ENCODE data around the gene CITED1.

The CITED1 gene

DNA sequence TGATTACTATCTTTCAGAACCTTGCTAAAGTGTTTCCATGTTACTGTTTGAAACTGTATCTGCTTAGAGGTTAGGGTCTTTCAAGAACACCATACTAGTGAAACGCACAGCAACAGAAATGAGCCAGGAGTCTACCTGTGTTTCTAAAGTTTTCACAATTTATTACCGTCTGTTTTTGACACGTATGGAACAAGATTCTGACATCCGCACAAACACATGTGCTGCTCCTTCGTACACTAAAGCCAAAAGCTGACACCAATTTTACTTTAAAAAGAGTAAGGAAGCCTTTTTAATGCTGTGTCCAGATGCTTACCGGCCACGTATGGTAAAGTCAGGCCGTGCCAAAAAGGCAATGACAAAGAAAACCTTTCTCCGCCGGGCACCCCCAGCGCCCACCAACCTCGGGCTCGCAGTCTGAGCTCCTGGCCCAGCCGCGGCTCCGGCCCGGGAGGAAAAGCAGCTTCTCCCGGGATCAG lies 29.2 kb downstream of the CITED1 start:
- no peak for DNase-seq
- Mint-ChIP-seq H3K27me3 (ENCODE audit: low read depth, poor library complexity) (peaks cover 2% of the 10 kb centered on the region), H3K4me1 (peaks cover 75% of the 10 kb centered on the region), H3K4me3 (peak overlapping the region; percentile 89), H3K9me3 (no peaks in the 10 kb centered on the region), H3K36me3 (ENCODE audit: low read depth) (peaks cover 45% of the 10 kb centered on the region), H3K27ac (peak overlapping the region; percentile 98)
- TF ChIP-seq, protein P1, sequence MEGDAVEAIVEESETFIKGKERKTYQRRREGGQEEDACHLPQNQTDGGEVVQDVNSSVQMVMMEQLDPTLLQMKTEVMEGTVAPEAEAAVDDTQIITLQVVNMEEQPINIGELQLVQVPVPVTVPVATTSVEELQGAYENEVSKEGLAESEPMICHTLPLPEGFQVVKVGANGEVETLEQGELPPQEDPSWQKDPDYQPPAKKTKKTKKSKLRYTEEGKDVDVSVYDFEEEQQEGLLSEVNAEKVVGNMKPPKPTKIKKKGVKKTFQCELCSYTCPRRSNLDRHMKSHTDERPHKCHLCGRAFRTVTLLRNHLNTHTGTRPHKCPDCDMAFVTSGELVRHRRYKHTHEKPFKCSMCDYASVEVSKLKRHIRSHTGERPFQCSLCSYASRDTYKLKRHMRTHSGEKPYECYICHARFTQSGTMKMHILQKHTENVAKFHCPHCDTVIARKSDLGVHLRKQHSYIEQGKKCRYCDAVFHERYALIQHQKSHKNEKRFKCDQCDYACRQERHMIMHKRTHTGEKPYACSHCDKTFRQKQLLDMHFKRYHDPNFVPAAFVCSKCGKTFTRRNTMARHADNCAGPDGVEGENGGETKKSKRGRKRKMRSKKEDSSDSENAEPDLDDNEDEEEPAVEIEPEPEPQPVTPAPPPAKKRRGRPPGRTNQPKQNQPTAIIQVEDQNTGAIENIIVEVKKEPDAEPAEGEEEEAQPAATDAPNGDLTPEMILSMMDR (IDR thresholded peaks at IDR 0.05), result no peak

DNA sequence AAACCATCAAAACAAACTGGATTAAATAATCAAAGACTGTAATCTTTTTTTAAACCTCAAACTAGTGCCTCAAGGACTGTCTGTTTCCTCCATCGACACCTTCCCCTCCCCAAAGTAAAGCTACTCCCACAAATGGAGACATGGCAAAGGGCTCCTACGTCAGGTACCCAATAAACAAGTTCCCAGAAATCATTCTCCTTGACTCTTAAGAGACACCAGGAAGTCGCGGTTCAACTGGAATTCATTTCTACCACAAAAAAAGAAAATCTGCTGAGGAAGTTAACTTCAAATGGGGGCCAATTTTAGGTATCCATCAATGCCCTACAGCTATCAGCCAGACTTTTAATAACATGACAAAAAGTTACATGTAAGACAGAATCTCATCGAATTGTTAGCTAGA lies 31.2 kb downstream of the CITED1 start:
- peak overlapping the region; percentile 91 for H3K27ac Mint-ChIP-seq
- TF ChIP-seq, protein P1 (IDR thresholded peaks at IDR 0.05), result no peak
- peaks cover 65% of the 10 kb centered on the region for H3K4me1 Mint-ChIP-seq
- no peaks in the 10 kb centered on the region for H3K9me3 Mint-ChIP-seq
- peaks cover 55% of the 10 kb centered on the region for H3K36me3 Mint-ChIP-seq (ENCODE audit: low read depth)
- no peak for DNase-seq
- peaks cover 2% of the 10 kb centered on the region for H3K27me3 Mint-ChIP-seq (ENCODE audit: low read depth, poor library complexity)
- H3K4me3 Mint-ChIP-seq, result peak overlapping the region; percentile 89

DNA sequence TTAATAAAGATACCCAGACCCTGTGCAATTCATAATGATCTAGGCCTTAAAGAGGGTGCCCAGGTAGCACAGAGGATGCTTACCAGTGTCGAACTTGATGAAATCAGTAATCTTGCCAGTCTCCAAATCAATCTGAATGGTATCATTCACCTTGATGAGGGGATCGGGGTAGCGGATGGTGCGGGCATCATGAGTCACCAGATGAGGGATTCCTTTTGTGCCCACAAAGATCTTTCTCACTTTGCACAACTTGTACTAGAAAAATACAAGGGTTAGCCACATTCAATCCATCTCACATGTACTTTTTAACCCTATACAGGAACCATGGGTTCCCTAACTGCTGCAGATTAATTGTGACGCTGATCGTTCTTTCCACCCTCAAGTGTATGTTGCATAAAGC lies 32.0 kb downstream of the CITED1 start:
- Mint-ChIP-seq H3K4me1 (peaks cover 56% of the 10 kb centered on the region), H3K27me3 (ENCODE audit: low read depth, poor library complexity) (no peaks in the 10 kb centered on the region), H3K9me3 (no peaks in the 10 kb centered on the region), H3K36me3 (ENCODE audit: low read depth) (peaks cover 63% of the 10 kb centered on the region), H3K27ac (peak overlapping the region; percentile 91), H3K4me3 (peak overlapping the region; percentile 89)
- TF ChIP-seq, protein P1 (IDR thresholded peaks at IDR 0.05), result no peak
- DNase-seq, result no peak

DNA sequence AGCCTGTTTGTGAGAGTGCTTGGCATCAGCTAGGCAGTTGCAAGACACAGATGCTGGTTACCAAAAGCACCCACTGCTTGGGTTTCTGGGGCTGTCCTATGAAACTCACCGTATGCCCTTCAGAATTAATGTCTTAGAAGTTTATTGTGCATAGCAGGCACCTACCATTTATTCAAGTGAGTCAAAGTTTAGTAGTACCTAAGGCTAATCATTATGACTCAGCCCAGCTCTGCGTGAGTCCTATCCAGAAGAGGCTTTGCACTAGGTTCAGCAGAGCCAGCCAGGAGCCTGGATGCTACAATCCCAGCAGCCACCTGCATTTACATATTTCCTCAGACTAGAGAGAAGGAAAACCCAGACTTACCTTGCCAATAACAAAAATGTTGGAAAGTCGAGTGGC lies 32.8 kb downstream of the CITED1 start:
- Mint-ChIP-seq H3K27ac (peak overlapping the region; percentile 97), H3K4me3 (peak overlapping the region; percentile 50), H3K27me3 (ENCODE audit: low read depth, poor library complexity) (no peaks in the 10 kb centered on the region), H3K4me1 (peaks cover 50% of the 10 kb centered on the region), H3K36me3 (ENCODE audit: low read depth) (peaks cover 71% of the 10 kb centered on the region), H3K9me3 (no peaks in the 10 kb centered on the region)
- TF ChIP-seq, protein P1 (IDR thresholded peaks at IDR 0.05), result no peak
- DNase-seq, result no peak

DNA sequence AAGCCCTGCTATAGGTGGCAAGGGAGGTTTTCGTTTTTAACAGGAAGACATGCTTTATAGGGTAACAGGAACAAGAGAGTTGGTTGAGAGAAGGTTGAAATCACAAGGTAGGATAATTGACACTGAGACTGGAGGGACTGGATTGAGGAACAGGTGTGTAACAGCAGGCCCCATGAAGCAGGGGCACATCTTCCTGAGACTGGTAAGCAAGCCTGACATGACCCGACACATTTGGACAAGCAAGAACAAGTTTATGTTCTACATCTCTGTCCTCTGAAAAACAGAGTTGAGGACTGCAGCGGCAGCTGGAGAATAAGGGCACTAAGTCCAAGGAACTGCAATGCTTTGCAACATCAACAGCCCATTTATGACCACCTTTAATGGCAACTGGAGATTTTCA lies 33.9 kb downstream of the CITED1 start:
- no peak overlapping the region for H3K4me3 Mint-ChIP-seq
- no peaks in the 10 kb centered on the region for H3K9me3 Mint-ChIP-seq
- TF ChIP-seq, protein P1 (IDR thresholded peaks at IDR 0.05), result no peak
- peaks cover 47% of the 10 kb centered on the region for H3K4me1 Mint-ChIP-seq
- H3K36me3 Mint-ChIP-seq (ENCODE audit: low read depth), result peaks cover 76% of the 10 kb centered on the region
- DNase-seq, result no peak
- peak overlapping the region; percentile 97 for H3K27ac Mint-ChIP-seq
- no peaks in the 10 kb centered on the region for H3K27me3 Mint-ChIP-seq (ENCODE audit: low read depth, poor library complexity)

DNA sequence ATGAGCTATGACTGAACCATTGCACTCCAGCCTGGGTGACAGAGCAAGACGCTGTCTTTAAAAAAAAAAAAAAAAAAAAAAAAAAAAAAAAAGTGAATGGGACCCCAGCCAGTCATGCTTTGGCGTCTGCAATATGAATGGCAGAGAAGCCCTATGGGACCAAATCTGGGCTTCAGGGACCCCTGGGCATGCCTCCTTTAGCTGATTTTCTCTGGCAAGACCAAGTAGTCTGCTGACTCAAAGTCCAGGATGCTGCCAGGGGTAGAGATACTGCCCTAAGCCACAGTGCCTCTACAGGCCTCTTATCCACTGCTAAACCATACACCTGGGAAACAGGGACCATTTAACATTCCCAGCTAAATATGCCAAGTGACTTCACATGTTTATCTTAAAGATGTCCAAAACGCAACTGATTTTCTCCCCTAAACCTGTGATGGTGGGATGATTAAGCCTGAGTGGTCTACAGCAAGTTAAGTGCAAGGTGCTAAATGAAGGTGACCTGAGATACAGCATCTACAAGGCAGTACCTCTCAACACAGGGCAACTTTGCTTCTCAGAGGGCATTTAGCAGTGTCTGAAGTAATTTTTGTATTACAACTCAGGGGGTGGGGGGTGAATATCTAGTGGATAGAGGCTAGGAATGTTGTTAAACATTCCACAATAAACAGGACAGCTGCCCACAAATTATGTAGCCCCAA lies 34.5 kb downstream of the CITED1 start:
- DNase-seq, result no peak
- peaks cover 47% of the 10 kb centered on the region for H3K4me1 Mint-ChIP-seq
- no peak overlapping the region for H3K4me3 Mint-ChIP-seq
- H3K36me3 Mint-ChIP-seq (ENCODE audit: low read depth), result peaks cover 80% of the 10 kb centered on the region
- TF ChIP-seq, protein P1 (IDR thresholded peaks at IDR 0.05), result no peak
- H3K9me3 Mint-ChIP-seq, result no peaks in the 10 kb centered on the region
- H3K27ac Mint-ChIP-seq, result peak overlapping the region; percentile 97
- H3K27me3 Mint-ChIP-seq (ENCODE audit: low read depth, poor library complexity), result no peaks in the 10 kb centered on the region

All from nephron progenitor cell (in vitro differentiated cells).